Head of caudate nucleus (tissue), 42 donors: Measurements from ENCODE around the gene MAML2.
A peak's percentile ranks its signal among the peaks of the same experiment; 100 is the strongest.

Experiments
- DNase-seq, 42 donors: peaks; one replicate each; pipeline versions ENCODE4 v3.0.0 to v3.0.0-alpha.2; 2020 to 2021; ENCODE audit warnings: mixed read lengths in 7 of 42
- intact Hi-C: fragments of 100-400 bp; cut with DNase I; formaldehyde crosslinking; loops from one replicate; pipeline ENCODE4 v1.15.0; 2022

MAML2 gene

GRCh38 chr11:95999711-96000406, 343.1 kb downstream of the MAML2 start:
- intact Hi-C loops = no loop called here
- peak in 1 of 42 donors; percentile 10 for DNase-seq

GRCh38 chr11:95996621-95997235, 346.3 kb downstream of the MAML2 start:
- DNase-seq = no peak
- intact Hi-C loops = no loop called here

GRCh38 chr11:95994329-95994728, 348.7 kb downstream of the MAML2 start:
- no peak for DNase-seq
- intact Hi-C loops = no loop called here

DNA sequence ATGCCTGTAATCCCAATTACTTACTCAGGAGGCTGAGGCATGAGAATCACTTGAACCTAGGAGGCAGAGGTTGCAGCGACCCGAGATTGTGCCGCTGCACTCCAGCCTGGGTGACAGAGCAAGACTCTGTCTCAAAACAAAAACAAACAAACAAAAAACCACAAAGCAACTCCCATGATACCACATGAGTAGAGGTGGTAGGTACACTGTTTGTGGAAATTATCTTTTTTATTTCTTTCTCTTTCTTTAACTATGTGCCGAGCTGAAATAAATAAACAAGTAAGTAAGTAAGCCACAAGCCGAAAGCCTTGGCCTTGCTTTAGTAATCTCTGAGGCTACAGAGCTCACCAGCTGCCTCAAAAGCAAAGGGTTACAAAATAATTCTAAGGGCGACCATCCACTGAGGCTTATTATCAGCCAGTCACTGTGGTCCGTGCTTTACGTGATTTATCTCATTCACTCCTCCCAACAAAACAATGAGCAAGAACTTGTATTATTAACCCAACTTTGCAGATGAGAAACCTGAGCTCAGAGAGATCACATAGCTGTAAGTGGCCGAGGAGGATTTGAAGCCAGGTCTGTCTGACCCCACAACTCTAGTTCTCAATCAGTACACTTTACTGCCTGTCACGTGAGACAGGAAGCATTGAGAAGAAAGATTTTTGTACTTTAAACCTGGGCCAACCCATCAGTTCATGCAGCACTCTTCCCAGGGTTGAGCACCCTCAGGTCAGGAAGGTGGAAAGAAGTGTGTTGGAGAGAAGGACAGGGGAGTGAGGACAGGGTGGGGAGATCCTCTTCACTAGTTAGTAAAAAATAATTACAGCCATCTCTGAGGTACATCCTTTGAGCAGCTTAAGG, 349.3 kb downstream of the MAML2 start:
- no peak for DNase-seq
- intact Hi-C loops = no loop called here

GRCh38 chr11:95991545-95991944, 351.4 kb downstream of the MAML2 start:
- intact Hi-C loops = no loop called here
- no peak for DNase-seq

- DNase-seq = no peak
- intact Hi-C loops = no loop called here
These were observed 351.9 kb downstream of the MAML2 start for GRCh38 chr11:95991101-95991500.

GRCh38 chr11:95989780-95990179, 353.2 kb downstream of the MAML2 start:
- intact Hi-C loops = no loop called here
- DNase-seq = no peak

- intact Hi-C loops = no loop called here
- no peak for DNase-seq
These were observed 353.9 kb downstream of the MAML2 start for GRCh38 chr11:95989076-95989605.

DNA sequence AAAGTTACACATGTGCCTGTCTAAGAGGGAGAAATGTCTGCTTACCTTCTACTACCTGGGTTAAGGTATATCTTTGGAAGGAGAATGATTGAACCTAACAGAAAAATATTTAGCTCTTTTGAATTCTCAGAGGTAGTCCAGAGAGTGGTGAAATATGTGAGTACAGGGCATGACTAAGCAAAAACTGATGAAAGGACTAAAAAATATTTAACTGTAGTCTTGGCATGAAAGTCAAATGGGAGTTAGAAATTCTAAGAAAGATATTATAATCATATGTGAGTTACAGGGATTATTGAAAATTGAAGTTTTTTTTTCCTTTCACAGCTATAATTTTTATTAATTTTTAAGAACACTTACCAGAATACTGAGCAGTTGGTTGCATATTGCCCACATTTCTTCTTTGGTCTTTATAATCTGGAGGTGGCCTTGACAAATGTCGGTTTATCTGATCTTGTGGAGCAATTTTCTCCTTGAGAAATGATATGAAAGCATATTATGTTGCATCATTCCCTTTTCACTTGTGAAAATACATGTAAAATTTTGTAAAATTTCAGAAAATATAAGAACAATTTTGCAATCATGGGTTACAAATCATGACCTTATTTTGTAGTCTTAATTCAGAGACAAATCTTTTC, 357.7 kb downstream of the MAML2 start:
- no peak for DNase-seq
- intact Hi-C loops = no loop called here

DNA sequence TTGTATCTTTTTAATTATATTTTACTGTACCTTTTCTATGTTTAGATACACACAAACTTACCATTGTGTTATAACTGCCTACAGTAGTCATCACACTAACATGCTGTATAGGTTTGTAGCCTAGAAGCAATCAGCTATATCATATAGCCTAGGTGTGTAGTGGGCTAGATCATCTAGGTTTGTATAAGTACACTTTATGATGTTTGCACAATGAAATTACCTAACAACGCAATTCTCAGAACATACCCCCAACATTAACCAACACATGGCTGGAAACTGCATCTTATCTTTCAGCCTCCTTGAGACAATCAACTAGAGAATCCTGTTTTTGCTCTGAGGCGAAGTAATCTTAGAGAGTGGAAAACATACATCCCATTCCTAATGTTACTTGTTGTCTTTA, 358.9 kb downstream of the MAML2 start:
- intact Hi-C loops = no loop called here
- DNase-seq = no peak

DNA sequence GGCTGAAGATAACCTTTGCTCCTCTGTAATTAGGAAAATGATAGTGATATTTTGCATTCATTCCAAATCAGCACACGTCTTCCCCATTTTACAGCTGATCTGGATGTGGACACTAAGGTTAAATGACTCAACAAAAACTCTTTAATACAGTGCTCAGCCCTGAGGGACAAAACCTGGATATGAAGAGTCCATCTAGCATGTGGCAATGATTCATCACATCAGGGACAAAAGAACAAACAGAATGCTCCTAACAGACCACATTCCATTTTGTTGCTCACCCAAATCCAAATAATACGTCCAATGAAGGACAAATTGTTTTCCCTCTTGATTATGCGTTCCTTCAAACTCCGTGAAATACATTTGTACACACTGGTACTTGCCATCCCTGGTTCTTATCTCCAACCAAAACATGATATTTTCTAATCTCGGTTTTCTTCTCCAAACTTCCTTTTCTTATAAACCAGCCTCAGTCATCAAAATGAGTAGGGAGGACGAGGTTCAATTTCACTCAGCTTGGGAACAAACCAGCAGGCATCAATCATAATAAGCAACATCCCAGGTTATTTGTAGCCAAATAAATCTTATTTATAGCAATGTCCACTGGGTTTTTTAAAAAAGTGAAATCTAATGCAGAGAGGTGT, 365.3 kb downstream of the MAML2 start:
- no peak for DNase-seq
- intact Hi-C loops = no loop called here

- intact Hi-C loops = no loop called here
- no peak for DNase-seq
These were observed 366.4 kb downstream of the MAML2 start for GRCh38 chr11:95976550-95976949.

- no peak for DNase-seq
- intact Hi-C loops = no loop called here
These were observed 367.7 kb downstream of the MAML2 start for GRCh38 chr11:95975343-95975742.

DNA sequence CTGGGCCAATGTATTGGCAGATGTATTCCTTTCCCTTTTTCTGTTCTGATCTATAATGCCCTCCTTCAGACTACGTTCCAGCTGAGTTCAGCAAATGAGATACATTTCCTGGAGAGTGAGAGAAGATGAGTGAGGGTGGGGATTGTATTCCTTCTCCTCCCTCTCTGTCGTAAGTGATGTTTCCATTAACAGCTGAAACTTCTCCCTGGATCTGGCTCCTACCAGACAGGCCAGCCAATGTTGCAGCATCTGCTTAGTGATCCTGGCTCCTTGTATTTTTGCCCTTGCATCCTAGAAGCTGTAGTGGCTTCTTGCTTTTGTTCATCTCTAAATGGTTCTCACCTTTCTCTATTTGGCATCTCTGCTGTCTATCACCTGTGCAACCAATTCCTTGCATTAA, 370.9 kb downstream of the MAML2 start:
- intact Hi-C loops = no loop called here
- no peak for DNase-seq

- intact Hi-C loops = no loop called here
- DNase-seq = peak in 3 of 42 donors; percentile 15 to 54 (median 33)
These were observed 374.4 kb downstream of the MAML2 start for GRCh38 chr11:95968585-95968984.

- no peak for DNase-seq
- intact Hi-C loops = no loop called here
These were observed 378.7 kb downstream of the MAML2 start for GRCh38 chr11:95964281-95964680.

DNA sequence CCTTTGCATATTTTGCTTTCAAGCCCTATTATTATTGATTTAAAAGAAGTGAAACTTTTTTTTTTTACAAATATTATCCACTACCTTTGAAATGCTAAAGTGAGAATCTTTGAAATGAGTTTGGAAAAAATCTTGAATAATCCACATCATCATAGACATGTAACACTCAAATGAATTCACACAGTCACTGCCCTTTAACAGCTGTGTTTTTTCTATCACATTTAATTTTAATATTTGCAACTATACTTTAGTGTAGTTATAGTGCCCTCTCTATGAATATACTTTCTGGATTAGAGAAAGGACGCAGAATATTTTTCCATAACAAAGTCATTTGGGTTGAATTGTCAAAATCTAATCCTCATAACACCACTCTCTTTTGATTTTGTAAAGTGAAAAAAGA, 381.2 kb downstream of the MAML2 start:
- no peak for DNase-seq
- intact Hi-C loops = no loop called here

- intact Hi-C loops = no loop called here
- DNase-seq = no peak
These were observed 392.1 kb downstream of the MAML2 start for GRCh38 chr11:95950905-95951304.

- intact Hi-C loops = no loop called here
- DNase-seq = no peak
These were observed 394.4 kb downstream of the MAML2 start for GRCh38 chr11:95948637-95949036.
